Dermis microvascular lymphatic vessel endothelial cell (primary cell): Measurements from ENCODE around the gene NT5DC4. TPM values are rescaled to one million over a fixed set of nuclear protein-coding genes. Genes with fewer than 3 reads are reported as not detected.
A peak's percentile ranks its signal among the peaks of the same experiment; 100 is the strongest.

ENCODE experiments used
- DNase-seq, 2 donors: peaks; one replicate each; pipeline versions ENCODE4 v3.0.0 to v3.0.0-alpha.2; 2010; ENCODE audit warnings: low read depth in 2 of 2
- total RNA-seq: library from RNA; depleted of rRNA; stranded (reverse); fragments of >200 nt; gene quantifications from 2 replicates; pipeline ENCODE4 v1.2.1, GENCODE V29; 2014

NT5DC4 gene
- total RNA-seq, 1 donor from 2014 or later, result not detected

DNA sequence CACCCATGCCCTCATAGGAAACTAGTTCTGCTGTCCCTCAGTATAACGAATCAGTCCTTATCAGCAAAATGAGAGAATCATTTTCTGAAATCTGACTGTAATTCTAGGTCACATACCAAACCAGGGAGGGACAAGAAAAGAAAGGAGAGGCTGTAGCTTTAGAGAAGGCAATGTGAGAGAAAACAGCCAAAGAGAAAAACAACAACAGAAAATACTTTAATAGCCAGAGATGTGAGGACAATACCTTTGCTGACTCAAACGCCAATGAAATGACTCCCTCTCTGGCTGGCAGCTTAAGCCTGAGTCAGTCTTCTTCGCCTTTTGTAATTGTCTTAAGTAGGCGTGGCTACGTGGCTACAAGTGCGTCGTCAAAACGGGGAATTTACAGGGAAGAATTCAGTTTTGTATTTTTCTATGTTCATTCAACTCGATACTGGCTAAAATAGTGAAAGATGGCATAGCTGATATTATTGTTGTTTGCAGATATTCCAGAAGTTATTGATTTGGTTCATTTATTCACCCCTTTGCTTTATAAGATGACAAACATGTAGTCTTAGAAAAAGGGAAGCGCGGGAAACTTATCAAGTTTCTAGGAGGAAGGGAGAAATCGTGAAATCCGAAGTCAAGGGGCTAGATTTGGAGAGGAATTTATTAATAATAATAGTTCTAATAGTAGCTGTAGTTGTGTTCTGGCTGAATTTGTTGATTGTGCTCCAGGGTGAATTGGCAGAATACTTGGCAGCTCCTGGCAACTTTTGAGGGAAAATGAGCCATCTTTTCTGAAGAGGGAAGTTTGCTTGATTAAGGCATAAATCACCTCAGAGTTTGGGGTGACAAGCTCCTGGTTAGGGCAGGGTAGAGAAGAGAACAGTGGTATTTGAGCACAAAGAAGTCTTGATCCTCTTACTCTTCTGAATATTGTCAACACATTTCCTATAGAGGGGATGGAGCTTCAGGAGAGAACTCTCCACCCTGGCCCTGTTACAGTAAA is 63.7 kb downstream of the NT5DC4 start, which contains the start of gene IL1A:
Gene IL1A, minus strand, starts transcription at position 295 of the 991 bp plus-strand sequence. CDS start 723 bp downstream, outside the sequence.
- DNase-seq, result peak in 1 of 2 donors; percentile 78

DNA sequence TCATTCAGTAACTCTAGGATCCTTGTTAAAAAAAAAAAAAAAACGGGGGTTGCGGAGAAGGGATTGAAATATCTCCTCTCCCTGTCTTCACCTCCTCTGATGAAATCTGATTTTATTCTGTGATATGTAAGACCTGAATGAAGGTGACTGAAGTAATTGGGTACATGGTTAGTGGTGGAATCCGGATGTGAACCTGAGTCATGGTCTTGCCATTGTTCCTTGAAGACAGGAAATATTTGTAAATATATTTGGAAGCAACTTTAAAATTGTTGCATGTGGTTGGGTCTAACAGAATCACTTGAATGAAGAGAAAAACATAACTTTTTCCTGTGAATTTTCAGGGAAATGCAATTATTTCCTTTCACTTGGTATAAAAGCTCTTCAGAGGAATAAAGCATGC is 66.5 kb downstream of the NT5DC4 start:
- DNase-seq, result peak in 1 of 2 donors; percentile 74

DNA sequence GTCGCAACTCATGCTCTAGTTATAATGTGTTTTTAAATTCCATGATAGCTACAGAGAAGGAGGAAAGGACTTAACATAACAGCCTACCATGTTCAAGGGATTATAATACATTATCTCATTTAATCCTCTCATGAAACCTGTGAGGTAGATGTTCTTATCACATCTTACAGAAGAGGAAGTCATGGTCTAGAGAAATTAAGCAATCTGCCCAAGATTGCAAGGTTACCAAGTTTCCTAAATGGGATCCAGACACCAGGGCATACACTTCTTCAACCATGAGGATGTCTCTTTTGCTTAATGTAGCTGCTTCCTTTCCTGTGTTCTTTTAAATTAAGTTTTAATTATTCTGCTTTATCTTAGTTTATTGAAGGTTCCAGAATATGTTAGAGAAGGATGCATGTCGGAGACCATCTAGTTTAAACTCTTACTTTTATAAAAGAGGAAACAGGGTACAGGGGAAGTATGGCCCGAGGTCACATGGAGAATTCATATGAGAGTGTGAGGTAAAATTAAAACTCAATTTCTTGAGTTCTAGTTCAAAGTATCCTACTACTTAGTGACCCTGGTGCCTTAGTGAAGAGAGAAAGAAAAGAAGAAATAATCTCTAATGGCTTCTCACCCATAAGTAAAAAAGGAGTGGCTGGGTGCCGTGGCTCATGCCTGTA is 67.0 kb downstream of the NT5DC4 start:
- no peak for DNase-seq

DNA sequence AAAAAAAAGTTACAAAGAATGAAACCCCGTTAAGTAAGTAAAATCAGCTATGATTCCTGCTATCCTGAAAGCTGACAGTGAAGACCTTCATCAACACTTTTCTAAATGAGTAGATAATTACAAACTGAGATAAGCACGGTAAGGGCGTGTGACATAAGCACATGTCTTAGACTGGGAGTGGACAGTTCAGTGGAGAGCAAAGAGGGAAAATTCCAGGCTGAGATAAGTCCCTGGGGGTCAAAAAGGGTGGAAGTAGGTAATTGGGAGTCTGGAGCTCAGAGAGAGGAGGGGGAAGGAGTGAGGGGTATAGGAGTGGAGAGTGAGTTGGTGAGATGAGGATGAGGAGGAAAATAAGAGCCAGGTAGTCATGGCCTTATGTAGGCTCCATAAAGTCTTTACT is 67.8 kb downstream of the NT5DC4 start:
- DNase-seq, result no peak

Other genes with a start within 250 kb of the NT5DC4 start
- 10.0 and 10.1 TPM in 2 replicates for gene TTL, start 238.9 kb upstream of the NT5DC4 start, total RNA-seq
- gene POLR1B, start 178.6 kb upstream of the NT5DC4 start, total RNA-seq, result 17.1 and 20.0 TPM in 2 replicates
- gene CHCHD5, start 136.4 kb upstream of the NT5DC4 start, total RNA-seq, result 5.2 and 7.2 TPM in 2 replicates
- 20.5 and 20.7 TPM in 2 replicates for gene SLC20A1, start 75.1 kb upstream of the NT5DC4 start, total RNA-seq
- gene CKAP2L, start 43.6 kb downstream of the NT5DC4 start, total RNA-seq, result 2.0 and 3.1 TPM in 2 replicates
- gene IL1A, start 63.5 kb downstream of the NT5DC4 start, total RNA-seq, result not detected in 2 replicates
- not detected in 2 replicates for gene IL1B, start 115.8 kb downstream of the NT5DC4 start, total RNA-seq
- not detected in 2 replicates for gene IL37, start 190.1 kb downstream of the NT5DC4 start, total RNA-seq